GM19099 (cell line): ENCODE results near the gene DLAT.
A peak's percentile ranks its signal among the peaks of the same experiment; 100 is the strongest.

ENCODE experiments used
- POLR2A ChIP-seq: IDR thresholded peaks from 3 replicates; pipeline ENCODE4 v1.6.1; 2011; ENCODE audit warnings: low read depth; ENCODE audit not compliant: insufficient read length; ENCODE audit errors: extremely low read depth

DLAT gene

GRCh38 chr11:112024773-112025678 is at the start of gene DLAT:
Gene DLAT (plus strand): TSS chr11:112025408. CDS start chr11:112025473, 65 bp downstream.
- TF ChIP-seq POLR2A = peak; percentile 79

- no peak for TF ChIP-seq POLR2A
Measured at GRCh38 chr11:111976119-111976766, 49.0 kb upstream of the DLAT start.

- TF ChIP-seq POLR2A = no peak
Measured at GRCh38 chr11:111976767-111977145, 48.5 kb upstream of the DLAT start.

- TF ChIP-seq POLR2A = no peak
Measured at GRCh38 chr11:111977146-111978027, 47.8 kb upstream of the DLAT start.

- TF ChIP-seq POLR2A = no peak
Measured at GRCh38 chr11:111978028-111978771, 47.0 kb upstream of the DLAT start.

- no peak for TF ChIP-seq POLR2A
Measured at GRCh38 chr11:111980062-111980461, 45.1 kb upstream of the DLAT start.

- TF ChIP-seq POLR2A = no peak
Measured at GRCh38 chr11:111981270-111981669, 43.9 kb upstream of the DLAT start.

- no peak for TF ChIP-seq POLR2A
Measured at GRCh38 chr11:111982019-111982464, 43.2 kb upstream of the DLAT start.

GRCh38 chr11:111982541-111983186 is 42.5 kb upstream of the DLAT start:
- TF ChIP-seq POLR2A = no peak

GRCh38 chr11:111983187-111983986 is 41.8 kb upstream of the DLAT start:
- no peak for TF ChIP-seq POLR2A

- no peak for TF ChIP-seq POLR2A
Measured at GRCh38 chr11:111986589-111986988, 38.6 kb upstream of the DLAT start.

GRCh38 chr11:111990381-111990780 is 34.8 kb upstream of the DLAT start:
- TF ChIP-seq POLR2A = no peak

- no peak for TF ChIP-seq POLR2A
Measured at GRCh38 chr11:111992206-111992855, 32.9 kb upstream of the DLAT start.
